ENCODE results near the gene DOCK4.

GRCh38 chr7:112150823-112151641 is 55.2 kb downstream of the DOCK4 start:
- TF ChIP-seq BHLHE40 (IDR thresholded peaks at IDR 0.05; ENCODE audit: low read depth, low read length) (no peak), SREBF2 (IDR thresholded peaks at IDR 0.05) (no peak), POLR2A (IDR thresholded peaks at IDR 0.05; ENCODE audit: low read length) (no peak), CTCF (IDR thresholded peaks at IDR 0.05) (no peak), HMGXB4 (CRISPR knock-in tag; IDR thresholded peaks at IDR 0.05; ENCODE audit: borderline replicate concordance) (no peak), NFE2L2 (conservative IDR thresholded peaks at IDR 0.05; ENCODE audit: low read length) (no peak), CEBPB (IDR thresholded peaks at IDR 0.05) (no peak), ELK1 (IDR thresholded peaks at IDR 0.05; ENCODE audit: low read depth, low read length) (no peak), PHF8 (IDR thresholded peaks at IDR 0.05; ENCODE audit: borderline replicate concordance, low read depth) (no peak), CBX8 (IDR thresholded peaks at IDR 0.05) (no peak), MAX (IDR thresholded peaks at IDR 0.05) (no peak), ATOH8 (CRISPR knock-in tag; IDR thresholded peaks at IDR 0.05; ENCODE audit: low read depth) (no peak)
